BE2C (cell line): ENCODE measurements around the gene CSH2. TPM values are rescaled to one million over a fixed set of nuclear protein-coding genes. Genes with fewer than 3 reads are reported as not detected.
"Not testable (repeated sequence)": the region's sequence is repeated elsewhere in the genome, so short reads cannot be mapped to it uniquely, and the experiment has no call there.

ENCODE experiments used
- DNase-seq: peaks from one replicate; pipeline ENCODE4 v3.0.0-alpha.2; 2020
- H3K27me3 ChIP-seq: fragments of 250-450 bp; sonication (Bioruptor Pico); 2 replicates; pipeline ENCODE4 v1.5.1; 2020; ENCODE audit warnings: mild to moderate bottlenecking
- H3K36me3 ChIP-seq: fragments of 250-450 bp; sonication (Bioruptor Pico); 2 replicates; pipeline ENCODE4 v1.5.1; 2020; ENCODE audit warnings: mild to moderate bottlenecking
- H3K4me1 ChIP-seq: fragments of 250-450 bp; sonication (Bioruptor Pico); 2 replicates; pipeline ENCODE4 v1.5.1; 2020
- H3K4me3 ChIP-seq: 2 replicates; pipeline ENCODE4 v1.5.1; 2011; ENCODE audit warnings: low read depth, low read length
- H3K9me3 ChIP-seq: fragments of 250-450 bp; sonication (Bioruptor Pico); 2 replicates; pipeline ENCODE4 v1.5.1; 2020
- polyA plus RNA-seq: library from polyadenylated mRNA; unstranded; fragments of >200 nt; gene quantifications from one replicate; pipeline ENCODE4 v1.2.1, GENCODE V29; 2012; ENCODE audit warnings: low read depth, missing spikeins; ENCODE audit not compliant: insufficient read length, insufficient read depth
- TF ChIP-seq, protein P1 (sequence below): IDR thresholded peaks from 2 replicates; pipeline ENCODE4 v1.5.1; 2012; ENCODE audit warnings: mild to moderate bottlenecking, low read depth, low read length

CSH2 gene
- polyA plus RNA-seq = not detected

DNA sequence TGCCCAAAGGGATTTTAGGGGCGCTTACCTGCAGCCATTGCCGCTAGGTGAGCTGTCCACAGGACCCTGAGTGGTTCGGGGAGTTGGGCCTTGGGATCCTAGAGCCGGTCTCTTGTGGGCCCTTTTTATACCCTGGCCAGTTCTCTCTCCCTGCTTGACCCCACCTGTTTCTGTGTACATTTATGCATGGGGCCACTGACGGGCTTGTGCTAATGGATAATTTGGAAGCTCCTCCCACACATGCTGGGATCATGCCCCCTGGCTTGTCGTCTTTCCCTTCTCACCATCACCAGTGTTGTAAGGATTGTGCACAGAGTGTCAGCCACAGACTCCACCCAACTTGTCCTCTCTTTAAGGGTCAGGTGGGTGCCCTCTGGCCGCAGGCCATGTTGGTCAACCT is at the start of gene CSH2:
TSS of gene CSH2 (minus strand) at position 101 of the 400 bp plus-strand sequence. CDS start at position 38, 63 bp downstream.
- DNase-seq, H3K9me3 ChIP-seq, H3K27me3 ChIP-seq, H3K4me1 ChIP-seq, H3K36me3 ChIP-seq, H3K4me3 ChIP-seq: not testable (repeated sequence)

DNA sequence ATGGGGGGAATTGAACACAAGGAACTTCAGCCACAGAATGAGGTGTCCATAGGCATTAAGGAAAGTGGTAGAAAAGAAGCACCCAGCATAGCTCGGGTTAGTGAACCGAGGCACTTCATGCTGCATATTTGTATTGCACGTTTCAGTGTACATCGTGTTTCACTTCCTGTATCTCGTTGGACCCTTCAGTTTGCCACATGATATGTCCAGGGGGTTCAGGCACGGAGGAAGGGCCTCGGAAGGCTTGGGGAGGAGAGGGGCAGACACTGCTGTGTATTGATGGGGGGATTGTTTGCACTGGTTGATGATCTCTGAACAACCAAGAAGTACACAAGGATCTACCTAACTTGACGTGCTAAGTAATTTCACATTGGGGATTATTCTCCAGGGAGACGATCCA is 48.9 kb upstream of the CSH2 start:
- not testable (repeated sequence) for H3K4me1 ChIP-seq, H3K9me3 ChIP-seq, H3K27me3 ChIP-seq, H3K36me3 ChIP-seq, H3K4me3 ChIP-seq, DNase-seq

DNA sequence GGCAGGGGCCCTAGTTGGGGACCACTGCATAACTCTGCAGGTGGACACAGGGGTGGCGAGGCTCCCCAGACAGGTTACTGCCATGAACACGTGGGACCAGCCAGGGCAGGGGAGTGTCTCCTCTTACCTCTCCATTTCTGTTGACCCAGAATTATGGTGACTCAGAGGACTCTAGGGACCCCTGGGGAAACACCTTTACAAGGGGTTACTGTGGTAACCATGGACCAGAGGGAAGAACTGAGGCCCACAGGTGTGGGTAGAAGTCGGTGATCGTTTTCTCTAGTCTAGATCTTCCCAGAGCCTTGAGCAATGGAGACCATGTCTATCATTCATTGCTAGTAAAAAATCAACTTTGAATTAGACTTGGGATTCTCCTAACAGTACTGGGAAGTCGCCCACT is 47.3 kb upstream of the CSH2 start:
- H3K4me3 ChIP-seq, H3K36me3 ChIP-seq, H3K27me3 ChIP-seq, H3K4me1 ChIP-seq, H3K9me3 ChIP-seq, DNase-seq: not testable (repeated sequence)

DNA sequence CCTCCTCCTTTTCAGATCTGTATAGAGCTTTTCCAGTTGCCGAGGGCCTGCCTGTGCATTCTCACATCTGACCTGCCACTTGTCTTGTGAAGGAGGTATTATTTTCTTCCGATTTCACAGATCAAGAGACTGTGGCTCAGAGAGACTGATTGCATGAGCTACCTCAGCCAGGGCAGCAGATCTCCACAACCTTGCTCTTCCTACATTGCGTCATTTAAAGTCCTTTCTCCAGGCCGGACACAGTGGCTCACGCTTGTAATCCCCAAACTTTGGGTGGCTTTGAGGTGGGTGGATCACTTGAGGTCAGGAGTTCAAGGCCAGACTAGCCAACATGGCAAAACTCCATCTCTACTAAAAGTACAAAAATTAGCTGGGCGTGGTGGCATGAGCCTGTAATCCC is 46.6 kb upstream of the CSH2 start:
- H3K4me3 ChIP-seq, H3K36me3 ChIP-seq, H3K9me3 ChIP-seq, H3K27me3 ChIP-seq, H3K4me1 ChIP-seq, DNase-seq: not testable (repeated sequence)

DNA sequence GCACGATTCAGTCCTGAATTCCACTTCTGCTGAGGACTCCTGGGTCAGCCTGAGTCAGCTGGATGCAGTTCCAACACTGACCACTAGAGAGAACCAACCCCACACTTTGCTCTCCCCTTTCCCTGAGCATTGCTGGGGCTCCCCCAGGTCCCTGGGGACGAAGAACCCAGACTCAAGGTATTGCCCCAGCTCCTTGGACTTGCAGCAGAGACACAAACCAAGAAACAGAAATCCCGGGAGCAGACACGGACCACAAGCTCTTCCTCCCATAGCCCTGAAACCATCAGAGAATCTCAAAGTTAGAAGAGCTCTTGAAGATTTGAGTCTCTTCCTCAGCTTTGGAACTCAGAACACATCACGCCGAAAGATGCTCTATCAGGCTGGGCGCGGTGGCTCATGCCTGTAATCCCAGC is 45.8 kb upstream of the CSH2 start:
- TF ChIP-seq, protein P1, sequence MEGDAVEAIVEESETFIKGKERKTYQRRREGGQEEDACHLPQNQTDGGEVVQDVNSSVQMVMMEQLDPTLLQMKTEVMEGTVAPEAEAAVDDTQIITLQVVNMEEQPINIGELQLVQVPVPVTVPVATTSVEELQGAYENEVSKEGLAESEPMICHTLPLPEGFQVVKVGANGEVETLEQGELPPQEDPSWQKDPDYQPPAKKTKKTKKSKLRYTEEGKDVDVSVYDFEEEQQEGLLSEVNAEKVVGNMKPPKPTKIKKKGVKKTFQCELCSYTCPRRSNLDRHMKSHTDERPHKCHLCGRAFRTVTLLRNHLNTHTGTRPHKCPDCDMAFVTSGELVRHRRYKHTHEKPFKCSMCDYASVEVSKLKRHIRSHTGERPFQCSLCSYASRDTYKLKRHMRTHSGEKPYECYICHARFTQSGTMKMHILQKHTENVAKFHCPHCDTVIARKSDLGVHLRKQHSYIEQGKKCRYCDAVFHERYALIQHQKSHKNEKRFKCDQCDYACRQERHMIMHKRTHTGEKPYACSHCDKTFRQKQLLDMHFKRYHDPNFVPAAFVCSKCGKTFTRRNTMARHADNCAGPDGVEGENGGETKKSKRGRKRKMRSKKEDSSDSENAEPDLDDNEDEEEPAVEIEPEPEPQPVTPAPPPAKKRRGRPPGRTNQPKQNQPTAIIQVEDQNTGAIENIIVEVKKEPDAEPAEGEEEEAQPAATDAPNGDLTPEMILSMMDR = peak; percentile 93
- Histone ChIP-seq H3K4me1 (no peaks in the 10 kb centered on the region), H3K4me3 (no peak overlapping the region), H3K27me3 (no peaks in the 10 kb centered on the region), H3K9me3 (no peaks in the 10 kb centered on the region), H3K36me3 (no peaks in the 10 kb centered on the region)
- DNase-seq = peak; percentile 66

DNA sequence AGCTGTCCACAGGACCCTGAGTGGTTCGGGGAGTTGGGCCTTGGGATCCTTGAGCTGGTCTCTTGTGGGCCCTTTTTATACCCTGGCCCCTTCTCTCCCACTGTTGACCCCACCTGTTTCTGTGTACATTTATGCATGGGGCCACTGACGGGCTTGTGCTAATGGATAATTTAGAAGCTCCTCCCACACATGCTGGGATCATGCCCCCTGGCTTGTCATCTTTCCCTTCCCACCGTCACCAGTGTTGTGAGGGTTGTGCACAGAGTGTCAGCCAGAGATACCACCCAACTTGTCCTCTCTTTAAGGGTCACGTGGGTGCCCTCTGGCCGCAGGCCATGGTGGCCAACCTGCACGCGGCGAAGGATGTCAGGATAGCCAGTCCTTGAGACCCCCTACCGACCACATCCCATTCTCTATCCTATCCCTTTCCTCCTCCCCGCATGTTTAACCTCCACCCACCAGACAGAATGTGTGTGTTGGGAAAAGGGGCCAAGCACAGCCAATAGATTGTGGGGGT is 45.4 kb upstream of the CSH2 start, which contains the start of gene GH1:
TSS of gene GH1 (minus strand) at position 51 of the 517 bp plus-strand sequence. CDS start 63 bp downstream, outside the sequence.
- not testable (repeated sequence) for H3K4me1 ChIP-seq, H3K9me3 ChIP-seq, H3K27me3 ChIP-seq, DNase-seq, H3K36me3 ChIP-seq, H3K4me3 ChIP-seq

DNA sequence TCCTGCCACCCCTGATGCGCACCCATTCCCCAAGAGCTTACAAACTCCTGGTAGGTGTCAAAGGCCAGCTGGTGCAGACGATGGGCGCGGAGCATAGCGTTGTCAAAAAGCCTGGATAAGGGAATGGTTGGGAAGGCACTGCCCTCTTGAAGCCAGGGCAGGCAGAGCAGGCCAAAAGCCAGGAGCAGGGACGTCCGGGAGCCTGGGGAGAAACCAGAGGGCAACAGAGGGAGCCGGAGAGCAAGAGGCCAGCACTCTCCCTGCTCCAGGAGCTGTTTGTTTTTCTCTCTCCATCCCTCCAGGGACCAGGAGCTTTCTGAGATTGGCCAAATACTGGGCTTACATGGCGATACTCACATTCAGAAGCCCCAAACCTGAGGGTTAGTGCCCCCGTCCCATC is 44.8 kb upstream of the CSH2 start:
- Histone ChIP-seq H3K9me3 (no peaks in the 10 kb centered on the region), H3K4me3 (no peak overlapping the region), H3K4me1 (no peaks in the 10 kb centered on the region), H3K36me3 (no peaks in the 10 kb centered on the region), H3K27me3 (no peaks in the 10 kb centered on the region)
- TF ChIP-seq, protein P1 = peak; percentile 20; the same call in 1 of the 2 replicates
- DNase-seq = no peak

DNA sequence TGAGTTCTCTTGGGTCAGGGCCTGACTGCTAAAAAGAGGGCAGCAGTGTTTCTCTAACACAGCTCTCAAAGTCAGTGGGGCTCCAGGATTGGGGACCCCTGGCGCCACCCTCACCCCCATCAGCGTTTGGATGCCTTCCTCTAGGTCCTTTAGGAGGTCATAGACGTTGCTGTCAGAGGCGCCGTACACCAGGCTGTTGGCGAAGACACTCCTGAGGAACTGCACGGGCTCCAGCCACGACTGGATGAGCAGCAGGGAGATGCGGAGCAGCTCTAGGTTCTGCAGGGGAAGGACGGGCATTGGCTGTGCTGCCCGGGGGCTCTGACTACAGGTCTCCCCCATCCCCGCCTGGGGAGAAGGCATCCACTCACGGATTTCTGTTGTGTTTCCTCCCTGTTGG is 44.2 kb upstream of the CSH2 start:
- TF ChIP-seq, protein P1 = no peak
- no peak for DNase-seq
- H3K9me3 ChIP-seq = no peaks in the 10 kb centered on the region
- no peak overlapping the region for H3K4me3 ChIP-seq
- H3K4me1 ChIP-seq = no peaks in the 10 kb centered on the region
- no peaks in the 10 kb centered on the region for H3K36me3 ChIP-seq
- no peaks in the 10 kb centered on the region for H3K27me3 ChIP-seq

DNA sequence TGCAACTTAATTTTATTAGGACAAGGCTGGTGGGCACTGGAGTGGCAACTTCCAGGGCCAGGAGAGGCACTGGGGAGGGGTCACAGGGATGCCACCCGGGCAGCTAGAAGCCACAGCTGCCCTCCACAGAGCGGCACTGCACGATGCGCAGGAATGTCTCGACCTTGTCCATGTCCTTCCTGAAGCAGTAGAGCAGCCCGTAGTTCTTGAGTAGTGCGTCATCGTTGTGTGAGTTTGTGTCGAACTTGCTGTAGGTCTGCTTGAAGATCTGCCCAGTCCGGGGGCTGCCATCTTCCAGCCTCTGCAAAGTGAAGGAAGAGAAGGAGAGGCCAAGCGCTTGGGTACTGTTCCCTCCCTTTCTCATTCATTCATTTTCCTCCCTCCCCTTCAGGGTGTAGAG is 43.7 kb upstream of the CSH2 start:
- H3K9me3 ChIP-seq, H3K36me3 ChIP-seq, DNase-seq, H3K27me3 ChIP-seq, H3K4me1 ChIP-seq, H3K4me3 ChIP-seq: not testable (repeated sequence)
